Astrocyte (in vitro differentiated cells and primary cell): ENCODE results near the gene SRCAP. TPM values are rescaled to one million over a fixed set of nuclear protein-coding genes. Genes with fewer than 3 reads are reported as not detected.

Source experiments
- DNase-seq: peaks from one replicate; pipeline ENCODE4 v3.0.0-alpha.2; 2010; ENCODE audit warnings: low read depth
- FAIRE-seq: peaks from 2 replicates; lab custom pipeline; 2011; peaks lifted over from hg19 to GRCh38; lab: Jason Lieb, UNC
- H2AFZ ChIP-seq: 2 replicates; pipeline ENCODE4 v1.6.0; 2012; ENCODE audit warnings: low read depth, low read length, inconsistent platforms
- H3K27ac ChIP-seq: 2 replicates; pipeline ENCODE4 v1.5.1; 2011; ENCODE audit warnings: low read depth, low read length, inconsistent platforms
- H3K27me3 ChIP-seq: 2 replicates; pipeline ENCODE4 v1.6.0; 2011; ENCODE audit warnings: low read length, inconsistent platforms; ENCODE audit not compliant: insufficient read depth
- H3K36me3 ChIP-seq: 2 replicates; pipeline ENCODE4 v1.5.1; 2011; ENCODE audit warnings: low read length, inconsistent platforms; ENCODE audit not compliant: insufficient read depth
- H3K4me1 ChIP-seq: 2 replicates; pipeline ENCODE4 v1.5.1; 2011; ENCODE audit warnings: low read length, inconsistent platforms; ENCODE audit not compliant: insufficient read depth
- H3K4me2 ChIP-seq: 2 replicates; pipeline ENCODE4 v1.6.0; 2012; ENCODE audit warnings: low read length, inconsistent platforms
- H3K4me3 ChIP-seq: 2 replicates; pipeline ENCODE4 v1.5.1; 2011; ENCODE audit warnings: low read depth, mild to moderate bottlenecking, low read length, inconsistent platforms; ENCODE audit not compliant: insufficient read depth
- H3K79me2 ChIP-seq: 2 replicates; pipeline ENCODE4 v1.6.0; 2012; ENCODE audit warnings: mild to moderate bottlenecking, low read length, inconsistent platforms; ENCODE audit not compliant: insufficient read depth
- H3K9ac ChIP-seq: 2 replicates; pipeline ENCODE4 v1.6.0; 2012; ENCODE audit warnings: mild to moderate bottlenecking, low read length, inconsistent platforms
- H3K9me3 ChIP-seq: 2 replicates; pipeline ENCODE4 v1.5.1; 2012; ENCODE audit warnings: low read depth, mild to moderate bottlenecking, low read length, inconsistent platforms; ENCODE audit not compliant: insufficient read depth
- H4K20me1 ChIP-seq: 2 replicates; pipeline ENCODE4 v1.6.0; 2012; ENCODE audit warnings: low read length, inconsistent platforms; ENCODE audit not compliant: insufficient read depth
- H3K27ac Mint-ChIP-seq: one replicate; pipeline ENCODE4 v1.8.0; 2021; ENCODE audit warnings: mild to moderate bottlenecking, mixed read lengths; ENCODE audit not compliant: unreplicated experiment
- H3K27me3 Mint-ChIP-seq: one replicate; pipeline ENCODE4 v1.8.0; 2021; ENCODE audit warnings: low read depth, mixed read lengths; ENCODE audit not compliant: unreplicated experiment
- H3K36me3 Mint-ChIP-seq: one replicate; pipeline ENCODE4 v1.8.0; 2021; ENCODE audit warnings: low read depth, mixed read lengths; ENCODE audit not compliant: unreplicated experiment
- H3K4me1 Mint-ChIP-seq: one replicate; pipeline ENCODE4 v1.8.0; 2021; ENCODE audit warnings: low read depth, mixed read lengths; ENCODE audit not compliant: unreplicated experiment
- H3K4me3 Mint-ChIP-seq: one replicate; pipeline ENCODE4 v1.8.0; 2021; ENCODE audit warnings: mild to moderate bottlenecking, moderate library complexity, mixed read lengths; ENCODE audit not compliant: unreplicated experiment
- H3K9me3 Mint-ChIP-seq: one replicate; pipeline ENCODE4 v1.8.0; 2021; ENCODE audit warnings: mild to moderate bottlenecking, mixed read lengths; ENCODE audit not compliant: unreplicated experiment
- CTCF ChIP-seq: IDR thresholded peaks from 2 replicates; pipeline ENCODE4 v1.5.1; 2011; ENCODE audit warnings: low read depth, mild to moderate bottlenecking, inconsistent platforms, low read length, moderate library complexity; ENCODE audit not compliant: insufficient read depth
- EZH2 ChIP-seq: IDR thresholded peaks from 2 replicates; pipeline ENCODE4 v1.6.1; 2012; ENCODE audit warnings: mild to moderate bottlenecking, low read length, inconsistent platforms; ENCODE audit not compliant: insufficient read depth
- total RNA-seq: library from RNA; stranded (reverse); gene quantifications from 2 replicates; pipeline ENCODE4 v1.2.1, GENCODE V29; 2021

The SRCAP gene
- total RNA-seq, 1 donor from 2014 or later: 50.4 TPM

GRCh38 chr16:30780549-30780948, 81.6 kb downstream of the SRCAP start:
- H3K4me1 ChIP-seq: peaks cover 8% of the 10 kb centered on the region
- H3K36me3 ChIP-seq: peaks cover 3% of the 10 kb centered on the region
- peaks cover 34% of the 10 kb centered on the region for H4K20me1 ChIP-seq
- H3K27me3 Mint-ChIP-seq: no peaks in the 10 kb centered on the region
- DNase-seq (no peak), FAIRE-seq (no peak)
- no peak overlapping the region for H3K27ac Mint-ChIP-seq
- H3K79me2 ChIP-seq: peaks cover 35% of the 10 kb centered on the region
- TF ChIP-seq EZH2 (no peak), CTCF (no peak)
- no peak overlapping the region for H3K4me3 Mint-ChIP-seq
- H3K9me3 ChIP-seq: no peaks in the 10 kb centered on the region
- peaks cover 6% of the 10 kb centered on the region for H3K4me1 Mint-ChIP-seq
- no peaks in the 10 kb centered on the region for H3K27me3 ChIP-seq
- no peak overlapping the region for H3K4me2 ChIP-seq
- H3K36me3 Mint-ChIP-seq: peaks cover 7% of the 10 kb centered on the region
- H3K9me3 Mint-ChIP-seq: no peaks in the 10 kb centered on the region
- no peak overlapping the region for H2AFZ ChIP-seq
- no peak overlapping the region for H3K4me3 ChIP-seq
- H3K9ac ChIP-seq: no peak overlapping the region
- H3K27ac ChIP-seq: no peak overlapping the region

- Histone ChIP-seq H3K9ac (no peak overlapping the region), H3K27me3 (no peaks in the 10 kb centered on the region), H3K4me3 (no peak overlapping the region), H3K9me3 (no peaks in the 10 kb centered on the region), H3K4me2 (no peak overlapping the region), H3K79me2 (peaks cover 49% of the 10 kb centered on the region), H3K27ac (no peak overlapping the region), H4K20me1 (peaks cover 39% of the 10 kb centered on the region), H3K4me1 (peaks cover 9% of the 10 kb centered on the region), H3K36me3 (peaks cover 3% of the 10 kb centered on the region), H2AFZ (no peak overlapping the region)
- no peak for DNase-seq
- H3K4me1 Mint-ChIP-seq: peaks cover 4% of the 10 kb centered on the region
- H3K9me3 Mint-ChIP-seq: no peaks in the 10 kb centered on the region
- H3K27me3 Mint-ChIP-seq: no peaks in the 10 kb centered on the region
- TF ChIP-seq CTCF: no peak
- no peak for TF ChIP-seq EZH2
- H3K36me3 Mint-ChIP-seq: peaks cover 7% of the 10 kb centered on the region
- H3K27ac Mint-ChIP-seq: no peak overlapping the region
- no peak for FAIRE-seq
- H3K4me3 Mint-ChIP-seq: no peak overlapping the region
These were observed 83.7 kb downstream of the SRCAP start for GRCh38 chr16:30782486-30783279.
